IPS-20b (cell line): Measurements from ENCODE around the gene AGAP1.

ENCODE experiments used
- H3K27ac ChIP-seq: one replicate; pipeline ENCODE4 v1.5.1; 2013; ENCODE audit warnings: low read length
- H3K27me3 ChIP-seq: 2 replicates; pipeline ENCODE4 v1.6.1; 2013; ENCODE audit warnings: mild to moderate bottlenecking, low read length, inconsistent platforms; ENCODE audit not compliant: insufficient read depth
- H3K36me3 ChIP-seq: 2 replicates; pipeline ENCODE4 v1.6.1; 2013; ENCODE audit warnings: low read depth, mild to moderate bottlenecking, inconsistent platforms, low read length, moderate library complexity; ENCODE audit not compliant: insufficient read depth
- H3K4me1 ChIP-seq: 2 replicates; pipeline ENCODE4 v1.6.1; 2013; ENCODE audit warnings: mild to moderate bottlenecking, control low read depth, inconsistent platforms, low read length, moderate library complexity; ENCODE audit not compliant: insufficient read depth
- H3K4me3 ChIP-seq: 2 replicates; pipeline ENCODE4 v1.5.1; 2013; ENCODE audit warnings: mild to moderate bottlenecking, low read length, inconsistent platforms
- H3K9ac ChIP-seq: 2 replicates; pipeline ENCODE4 v1.6.1; 2013; ENCODE audit warnings: low read depth, mild to moderate bottlenecking, inconsistent platforms, low read length, moderate library complexity
- H3K9me3 ChIP-seq: 2 replicates; pipeline ENCODE4 v1.6.1; 2013; ENCODE audit warnings: mild to moderate bottlenecking, low read depth, low read length, inconsistent platforms; ENCODE audit not compliant: insufficient read depth

Gene AGAP1

DNA sequence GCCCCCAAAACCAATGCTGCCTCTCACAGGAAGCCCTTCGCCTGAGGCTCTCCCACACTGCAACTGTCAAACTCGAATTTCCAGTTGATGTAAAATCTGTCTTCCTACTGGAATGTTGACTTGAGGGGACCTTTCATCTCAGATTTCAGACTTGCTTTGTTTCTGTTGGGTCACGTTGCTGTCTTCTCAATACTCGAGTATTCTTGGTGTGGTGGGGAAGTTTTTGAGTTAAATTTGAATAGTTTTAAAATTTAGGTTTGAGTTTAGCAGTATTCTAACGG, 50.8 kb downstream of the AGAP1 start:
- H3K9ac ChIP-seq: no peak overlapping the region
- no peak overlapping the region for H3K27ac ChIP-seq
- H3K36me3 ChIP-seq: no peaks in the 10 kb centered on the region
- no peak overlapping the region for H3K4me3 ChIP-seq
- H3K9me3 ChIP-seq: no peaks in the 10 kb centered on the region
- no peaks in the 10 kb centered on the region for H3K27me3 ChIP-seq
- H3K4me1 ChIP-seq: peaks cover 22% of the 10 kb centered on the region

DNA sequence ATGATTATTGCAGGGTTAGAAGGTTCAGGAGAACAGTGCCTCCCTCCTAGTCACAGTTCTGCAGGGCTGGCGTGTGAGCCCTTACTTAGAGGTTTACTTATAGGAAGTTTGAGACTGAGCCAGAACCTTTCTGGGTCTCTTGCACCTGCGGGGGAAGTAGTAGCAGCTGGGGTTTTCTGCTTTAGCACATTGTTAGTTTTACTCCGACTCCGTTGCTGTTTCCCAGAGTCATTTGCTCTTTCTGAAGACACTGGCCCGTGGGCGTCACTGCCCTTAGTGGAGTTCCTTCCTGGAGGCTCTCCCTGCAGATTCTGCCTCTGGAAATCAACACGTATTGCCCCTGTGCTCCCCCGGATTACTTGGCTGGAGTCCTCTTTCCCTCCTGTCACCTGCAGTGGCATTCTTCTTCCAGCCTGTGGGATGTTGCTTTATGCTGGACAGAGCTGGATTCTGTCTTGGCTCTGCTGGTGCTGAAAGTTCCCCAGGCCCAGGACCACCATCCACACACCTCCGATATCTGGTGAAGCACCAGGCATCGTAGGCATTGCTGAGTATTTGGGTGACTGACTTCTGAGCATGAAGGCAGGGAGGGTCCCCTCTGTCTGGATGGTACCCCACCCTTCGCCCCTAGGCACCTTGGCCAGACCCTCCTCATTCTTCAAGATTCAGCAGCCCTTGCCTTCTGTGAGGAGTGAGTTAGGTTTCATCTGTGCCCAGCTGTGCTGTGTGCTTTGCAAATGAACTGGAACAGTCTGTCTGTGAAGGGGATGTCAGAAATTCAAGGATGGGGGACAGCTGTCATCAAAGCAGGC, 51.7 kb downstream of the AGAP1 start:
- Histone ChIP-seq H3K4me1 (peaks cover 22% of the 10 kb centered on the region), H3K27ac (no peak overlapping the region), H3K36me3 (no peaks in the 10 kb centered on the region)

DNA sequence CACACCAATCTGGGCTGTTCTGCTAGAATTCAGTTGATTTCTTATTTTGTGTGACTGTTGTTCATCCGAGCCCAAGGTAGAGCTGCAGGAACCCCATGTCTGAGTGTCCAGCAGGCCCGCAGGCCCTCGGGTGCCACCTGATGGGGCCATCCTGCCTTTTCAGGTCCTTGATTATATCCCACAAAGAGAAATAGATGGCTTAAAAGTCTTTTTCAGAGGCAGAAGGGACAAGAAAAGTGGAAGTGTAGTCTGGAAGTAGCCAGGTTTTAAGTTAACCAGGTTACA, 52.2 kb downstream of the AGAP1 start:
- no peak overlapping the region for H3K27ac ChIP-seq
- no peaks in the 10 kb centered on the region for H3K9me3 ChIP-seq
- H3K36me3 ChIP-seq: no peaks in the 10 kb centered on the region
- H3K4me1 ChIP-seq: peaks cover 22% of the 10 kb centered on the region
- H3K4me3 ChIP-seq: no peak overlapping the region
- H3K27me3 ChIP-seq: no peaks in the 10 kb centered on the region
- H3K9ac ChIP-seq: no peak overlapping the region

More for the DNA sequence above, 51.7 kb downstream of the AGAP1 start:
- Histone ChIP-seq H3K4me3 (no peak overlapping the region), H3K9me3 (no peaks in the 10 kb centered on the region), H3K9ac (no peak overlapping the region), H3K27me3 (no peaks in the 10 kb centered on the region)

- Histone ChIP-seq H3K4me3 (no peak overlapping the region), H3K9me3 (no peaks in the 10 kb centered on the region), H3K36me3 (no peaks in the 10 kb centered on the region), H3K4me1 (peaks cover 23% of the 10 kb centered on the region), H3K9ac (no peak overlapping the region), H3K27ac (no peak overlapping the region), H3K27me3 (no peaks in the 10 kb centered on the region)
Measured at GRCh38 chr2:235546436-235546835, 52.6 kb downstream of the AGAP1 start.

DNA sequence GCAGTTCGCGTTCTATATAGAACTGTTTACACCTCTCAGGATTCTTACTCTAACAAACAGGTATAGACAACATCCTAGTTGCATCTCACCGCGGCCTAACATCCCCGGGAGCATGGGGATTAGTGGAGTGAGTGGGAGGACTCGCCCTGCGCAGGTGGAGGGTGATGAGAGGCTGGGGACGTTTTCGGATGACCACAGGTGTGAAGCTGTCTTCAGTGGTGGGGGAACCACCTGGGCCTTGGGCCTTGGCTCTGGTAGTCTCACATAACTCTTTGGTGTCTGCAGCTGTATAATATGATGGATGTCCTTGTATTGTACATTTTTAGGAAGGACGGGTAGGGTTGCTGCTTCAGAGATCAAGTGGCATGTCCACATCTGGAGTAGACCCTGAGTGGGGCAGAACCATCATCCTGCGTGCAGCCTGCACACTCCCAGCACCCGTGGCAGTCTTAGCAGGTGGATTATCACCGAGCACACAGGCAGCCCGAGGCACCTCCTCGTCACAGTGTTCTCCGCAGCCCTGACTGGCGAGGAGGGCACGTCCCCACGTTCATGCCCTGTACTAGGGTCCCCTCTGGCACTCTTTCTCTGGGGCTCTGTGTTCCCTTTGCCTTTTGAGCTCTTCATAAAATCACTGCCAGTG, 56.0 kb downstream of the AGAP1 start:
- no peaks in the 10 kb centered on the region for H3K27me3 ChIP-seq
- no peaks in the 10 kb centered on the region for H3K36me3 ChIP-seq
- no peaks in the 10 kb centered on the region for H3K9me3 ChIP-seq
- no peak overlapping the region for H3K27ac ChIP-seq
- no peak overlapping the region for H3K4me3 ChIP-seq
- peaks cover 19% of the 10 kb centered on the region for H3K4me1 ChIP-seq
- no peak overlapping the region for H3K9ac ChIP-seq

DNA sequence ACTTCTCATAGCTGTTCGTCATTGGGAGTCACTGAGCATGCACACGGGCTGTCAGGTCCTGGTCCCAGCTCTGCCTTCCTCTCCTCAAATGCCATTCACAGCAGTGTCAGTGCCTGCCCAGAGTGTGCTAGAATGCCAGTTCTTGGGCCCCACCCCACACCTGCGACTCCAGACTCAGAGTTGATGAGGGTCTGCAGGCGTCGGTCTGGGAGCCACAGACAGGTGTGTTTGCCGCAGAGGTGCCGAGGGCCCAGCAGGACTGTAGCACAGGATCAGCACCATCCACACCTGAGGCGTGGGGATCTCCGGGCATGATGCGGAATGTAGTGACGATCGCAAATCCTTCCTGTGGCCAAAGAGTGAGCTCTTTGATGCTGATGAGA, 56.5 kb downstream of the AGAP1 start:
- Histone ChIP-seq H3K27me3 (no peaks in the 10 kb centered on the region), H3K4me3 (no peak overlapping the region), H3K9me3 (no peaks in the 10 kb centered on the region), H3K4me1 (peaks cover 14% of the 10 kb centered on the region; the same call in 1 of the 2 replicates), H3K27ac (no peak overlapping the region), H3K36me3 (no peaks in the 10 kb centered on the region), H3K9ac (no peak overlapping the region)

- H3K9ac ChIP-seq: no peak overlapping the region
- H3K36me3 ChIP-seq: no peaks in the 10 kb centered on the region
- no peak overlapping the region for H3K27ac ChIP-seq
- H3K4me3 ChIP-seq: no peak overlapping the region
- no peaks in the 10 kb centered on the region for H3K27me3 ChIP-seq
- H3K9me3 ChIP-seq: no peaks in the 10 kb centered on the region
- H3K4me1 ChIP-seq: peaks cover 10% of the 10 kb centered on the region; the same call in 1 of the 2 replicates
Measured at GRCh38 chr2:235550946-235551345, 57.1 kb downstream of the AGAP1 start.

GRCh38 chr2:235551965-235552364, 58.1 kb downstream of the AGAP1 start:
- no peaks in the 10 kb centered on the region for H3K27me3 ChIP-seq
- H3K9ac ChIP-seq: no peak overlapping the region
- H3K36me3 ChIP-seq: no peaks in the 10 kb centered on the region
- H3K9me3 ChIP-seq: no peaks in the 10 kb centered on the region
- peaks cover 10% of the 10 kb centered on the region; the same call in 1 of the 2 replicates for H3K4me1 ChIP-seq
- H3K4me3 ChIP-seq: no peak overlapping the region
- H3K27ac ChIP-seq: no peak overlapping the region

- H3K9ac ChIP-seq: no peak overlapping the region
- no peaks in the 10 kb centered on the region for H3K9me3 ChIP-seq
- no peaks in the 10 kb centered on the region for H3K27me3 ChIP-seq
- H3K27ac ChIP-seq: no peak overlapping the region
- peaks cover 10% of the 10 kb centered on the region; the same call in 1 of the 2 replicates for H3K4me1 ChIP-seq
- H3K4me3 ChIP-seq: no peak overlapping the region
- no peaks in the 10 kb centered on the region for H3K36me3 ChIP-seq
Measured at GRCh38 chr2:235552671-235553070, 58.8 kb downstream of the AGAP1 start.

- Histone ChIP-seq H3K9me3 (no peaks in the 10 kb centered on the region), H3K4me1 (peaks cover 10% of the 10 kb centered on the region; the same call in 1 of the 2 replicates), H3K27ac (no peak overlapping the region), H3K36me3 (no peaks in the 10 kb centered on the region), H3K9ac (no peak overlapping the region), H3K27me3 (no peaks in the 10 kb centered on the region), H3K4me3 (no peak overlapping the region)
Measured at GRCh38 chr2:235553291-235553690, 59.4 kb downstream of the AGAP1 start.

DNA sequence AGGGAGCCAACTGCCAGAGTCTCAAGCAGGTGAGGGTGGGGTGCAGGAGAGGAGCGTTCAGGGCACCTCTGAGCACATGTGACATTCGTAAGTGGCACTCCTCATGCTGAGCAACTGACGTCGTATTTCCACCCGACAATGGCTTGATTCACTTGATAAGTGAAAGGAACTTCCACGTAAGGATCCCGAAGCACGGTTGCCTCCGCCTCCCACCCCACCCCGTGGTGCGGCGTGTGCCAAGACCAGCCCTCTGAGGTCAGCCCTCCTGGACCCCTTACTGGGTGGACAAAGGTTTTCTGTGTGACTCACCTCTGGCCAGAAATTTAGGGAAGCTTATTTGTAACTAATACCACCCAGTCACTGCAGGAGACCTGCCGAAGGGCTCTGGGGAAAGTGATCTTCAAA, 59.9 kb downstream of the AGAP1 start:
- Histone ChIP-seq H3K27ac (no peak overlapping the region), H3K9me3 (no peaks in the 10 kb centered on the region), H3K4me1 (peaks cover 10% of the 10 kb centered on the region; the same call in 1 of the 2 replicates), H3K4me3 (no peak overlapping the region), H3K36me3 (no peaks in the 10 kb centered on the region), H3K27me3 (no peaks in the 10 kb centered on the region), H3K9ac (no peak overlapping the region)

DNA sequence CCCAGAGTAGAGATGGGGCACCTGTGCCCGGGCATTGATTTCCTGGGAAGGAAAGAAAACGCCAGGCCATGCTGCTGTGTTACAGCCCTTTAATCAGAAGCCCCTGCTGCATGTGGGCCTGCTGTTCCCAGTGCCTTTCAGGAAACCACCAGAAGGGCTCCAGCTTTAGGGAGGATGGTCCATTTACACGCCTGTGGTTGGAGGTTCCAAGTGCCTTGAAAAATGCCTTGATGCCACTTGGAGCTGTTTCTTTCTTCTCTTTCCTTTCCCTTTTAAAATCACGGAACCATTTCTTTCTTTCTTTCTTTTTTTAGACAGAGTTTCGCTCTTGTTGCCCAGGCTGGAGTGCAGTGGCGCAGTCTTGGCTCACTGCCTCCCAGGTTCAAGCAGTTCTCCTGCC, 60.5 kb downstream of the AGAP1 start:
- Histone ChIP-seq H3K27ac (no peak overlapping the region), H3K4me1 (peaks cover 10% of the 10 kb centered on the region; the same call in 1 of the 2 replicates), H3K27me3 (no peaks in the 10 kb centered on the region), H3K9ac (no peak overlapping the region), H3K4me3 (no peak overlapping the region), H3K36me3 (no peaks in the 10 kb centered on the region), H3K9me3 (no peaks in the 10 kb centered on the region)
